Hepatocyte (in vitro differentiated cells): ENCODE data around the gene EIF4H.

Experiments used
- CTCF ChIP-seq: fragments of 200-600 bp; sonication (generic); IDR thresholded peaks from 2 replicates; pipeline ENCODE4 v1.5.1; 2016; ENCODE audit warnings: antibody characterized with exemption, mild to moderate bottlenecking; ENCODE audit not compliant: poor library complexity
- EZH2 ChIP-seq: fragments of 200-600 bp; sonication (generic); IDR thresholded peaks from 2 replicates; pipeline ENCODE4 v1.6.1; 2016; ENCODE audit warnings: antibody characterized with exemption, mild to moderate bottlenecking, borderline replicate concordance
- EZH2phosphoT487 ChIP-seq: fragments of 200-600 bp; sonication (generic); IDR thresholded peaks from one replicate; pipeline ENCODE4 v1.6.1; 2018; ENCODE audit warnings: antibody characterized with exemption, mild to moderate bottlenecking, low read depth, moderate library complexity; ENCODE audit not compliant: unreplicated experiment, severe bottlenecking

- TF ChIP-seq EZH2, result no peak
- no peak for TF ChIP-seq CTCF
- TF ChIP-seq EZH2phosphoT487, result no peak
Measured at GRCh38 chr7:74199551-74200355, 25.6 kb downstream of the EIF4H start.
